ACHN (cell line): ENCODE measurements around the gene CALML5.

Experiments used
- DNase-seq: peaks from one replicate; pipeline ENCODE4 v3.0.0-alpha.2; 2015
- in situ Hi-C: cut with HindIII; loops from 2 replicates; pipeline ENCODE4 v1.10.0; 2017; ENCODE audit warnings: low sequenced_read_pairs, low pct_ligation_motif_present, low pct_unique_long_range_greater_than_20kb

The CALML5 gene

DNA sequence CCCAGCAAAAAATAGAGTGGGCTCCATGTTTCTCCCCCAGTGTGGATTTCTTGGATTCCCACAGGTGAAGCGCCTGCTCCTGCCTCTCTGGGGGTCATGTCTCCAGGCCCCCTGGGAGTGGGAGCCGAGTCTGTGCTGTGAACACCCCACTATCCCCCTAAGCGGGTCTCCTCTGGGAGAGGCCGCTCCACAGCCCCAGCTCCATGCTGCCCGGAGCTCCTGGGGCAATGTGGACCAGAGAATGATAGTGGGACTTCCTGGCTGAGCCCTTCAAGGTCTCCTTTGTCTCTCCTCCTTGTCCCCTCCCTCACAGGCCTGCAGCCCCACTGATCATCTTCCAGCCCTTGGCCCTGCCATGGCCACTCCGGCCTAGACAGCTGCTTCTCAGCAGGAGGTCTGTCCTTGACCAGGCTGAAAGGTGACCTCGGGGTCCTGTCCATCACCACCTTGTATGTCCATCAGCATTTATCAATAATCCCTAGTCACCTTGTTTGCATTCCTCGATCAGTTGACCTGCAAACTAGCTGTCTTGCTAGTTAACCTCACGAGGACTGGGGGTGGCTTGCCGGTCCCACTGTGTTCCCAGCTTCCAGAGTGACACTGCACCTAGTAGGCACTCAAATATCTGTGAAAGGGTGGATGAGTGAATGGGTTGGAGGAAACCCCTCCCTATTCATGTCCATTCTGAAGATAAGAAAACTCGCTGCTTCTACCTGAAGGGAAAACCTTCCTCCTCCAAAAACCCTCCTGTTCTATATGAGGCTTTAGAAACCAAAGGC lies 24.6 kb upstream of the CALML5 start:
- in situ Hi-C loops, result no loop called here
- DNase-seq, result no peak

DNA sequence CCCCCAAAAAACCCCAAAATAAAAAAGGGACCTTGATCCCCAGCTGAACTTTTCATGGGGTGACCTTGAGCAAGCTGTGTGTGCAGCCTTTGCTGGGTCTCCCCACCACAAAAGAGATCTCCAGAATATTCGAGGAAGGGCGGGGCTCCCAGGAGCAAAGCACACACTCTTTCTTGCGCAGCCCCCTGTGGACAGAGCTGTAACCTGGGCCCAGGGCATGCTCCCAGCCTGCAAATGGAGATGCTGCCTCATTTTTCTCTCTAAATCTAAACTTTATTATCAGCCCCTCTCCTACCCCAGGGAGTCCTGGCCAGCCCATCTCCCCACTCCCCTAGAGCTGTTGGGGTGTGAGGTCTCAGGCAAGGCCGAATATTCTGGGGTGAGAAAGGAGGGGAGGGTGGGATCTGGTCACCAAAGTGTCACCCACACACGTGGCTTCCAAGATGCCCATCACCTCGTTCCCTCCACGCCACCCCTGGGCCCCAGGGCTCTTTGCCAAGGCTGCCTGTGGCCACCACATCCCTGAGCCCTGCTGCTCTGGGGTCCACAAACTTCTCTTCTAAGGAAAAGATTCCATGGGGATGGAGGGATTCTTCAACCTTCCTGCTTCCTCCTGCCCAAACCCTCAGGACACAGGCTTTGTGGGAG lies 23.7 kb upstream of the CALML5 start:
- DNase-seq, result no peak
- in situ Hi-C loops, result no loop called here

DNA sequence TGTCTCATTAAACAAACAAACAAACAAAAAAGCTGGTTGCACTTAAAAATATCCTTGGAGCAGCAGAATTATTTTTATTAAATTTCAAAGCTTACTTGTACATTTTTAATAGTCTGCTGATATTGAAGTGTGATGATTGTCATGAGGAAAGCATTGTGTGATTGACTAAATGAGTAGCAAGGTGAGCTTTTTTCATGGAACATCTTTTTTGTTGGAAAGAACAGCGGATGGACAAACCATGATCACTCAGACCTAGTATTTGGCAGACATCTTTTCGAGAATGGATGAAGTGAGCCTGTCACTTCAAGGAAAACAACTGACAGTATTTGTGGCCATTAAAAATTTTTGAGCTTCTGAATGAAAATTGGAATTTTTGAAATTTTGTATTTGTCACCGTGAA lies 19.7 kb upstream of the CALML5 start:
- no peak for DNase-seq
- in situ Hi-C loops, result no loop called here

DNA sequence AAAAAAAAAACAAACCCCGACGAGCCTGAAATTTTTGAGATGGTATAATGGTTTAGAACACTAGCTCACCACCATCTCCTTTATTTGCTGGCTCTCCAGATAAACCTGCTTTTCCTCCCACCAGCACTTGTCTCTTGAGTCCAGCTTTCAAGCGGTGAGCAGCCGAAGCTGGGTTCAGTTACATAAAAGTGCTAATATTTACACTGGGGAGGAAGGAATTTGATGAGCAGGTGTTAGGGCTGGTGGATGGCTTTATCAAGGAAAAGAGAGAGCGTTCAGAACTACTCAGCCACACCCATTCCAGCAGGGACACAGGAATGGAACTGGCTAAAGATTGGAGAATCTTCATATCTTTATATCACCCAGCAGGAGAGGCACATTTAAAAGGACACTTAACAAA lies 18.8 kb upstream of the CALML5 start:
- in situ Hi-C loops, result no loop called here
- DNase-seq, result no peak

DNA sequence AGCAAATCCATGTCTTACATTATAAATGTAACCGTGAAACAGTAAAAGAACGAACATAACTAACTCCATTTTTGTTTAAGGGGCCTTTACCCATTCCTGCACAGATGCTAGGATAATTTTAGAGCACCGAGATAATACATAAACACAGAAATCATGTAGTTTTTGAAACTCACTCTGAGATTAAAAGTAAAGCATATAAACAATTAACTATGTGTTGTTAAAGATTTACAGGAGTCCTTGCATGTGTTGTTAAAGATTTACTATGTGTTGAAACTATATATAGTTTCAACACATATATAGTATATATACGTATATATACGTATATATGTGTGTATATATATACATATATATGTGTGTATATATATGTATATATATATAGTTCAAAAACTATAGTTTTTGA lies 18.2 kb upstream of the CALML5 start:
- in situ Hi-C loops, result no loop called here
- DNase-seq, result no peak

DNA sequence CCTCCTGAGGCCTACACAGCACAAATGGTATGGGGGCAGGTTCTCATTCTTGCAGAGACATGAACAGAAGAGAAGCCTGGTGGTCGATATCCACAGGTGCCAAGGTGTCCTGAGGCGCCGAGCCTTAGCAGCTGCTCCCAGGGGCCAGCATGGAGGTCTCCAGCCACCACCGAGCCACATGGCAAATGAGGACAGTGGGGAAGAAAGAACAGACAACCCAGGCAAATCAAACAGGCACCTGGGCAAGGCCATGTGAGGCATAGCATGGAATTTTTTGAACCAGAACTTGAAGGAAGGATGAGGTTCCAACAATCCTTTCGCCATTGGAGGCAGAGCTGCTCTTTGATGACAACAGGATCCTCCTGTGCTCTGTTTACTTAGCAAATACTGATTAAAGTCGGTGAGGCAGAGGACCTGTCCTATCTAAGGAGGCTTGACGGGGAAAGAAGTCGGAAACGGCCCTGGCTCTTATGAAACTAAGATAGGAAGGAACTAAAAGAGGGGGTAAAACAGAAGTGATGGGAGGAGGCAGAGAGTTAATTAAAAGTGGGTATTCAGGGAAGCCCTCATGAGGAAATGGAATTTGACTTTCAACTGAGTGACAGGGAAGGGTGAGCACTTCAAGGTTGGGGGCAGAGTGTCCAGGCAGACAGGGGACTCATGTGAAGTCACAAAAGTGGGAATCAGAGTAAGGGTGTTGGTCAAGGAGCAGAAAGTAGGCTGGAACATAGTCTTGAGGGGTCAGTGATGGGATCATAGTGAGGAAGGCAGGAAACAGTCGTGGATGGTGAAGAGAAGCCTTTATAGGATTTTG lies 16.8 kb upstream of the CALML5 start:
- no peak for DNase-seq
- in situ Hi-C loops, result no loop called here

DNA sequence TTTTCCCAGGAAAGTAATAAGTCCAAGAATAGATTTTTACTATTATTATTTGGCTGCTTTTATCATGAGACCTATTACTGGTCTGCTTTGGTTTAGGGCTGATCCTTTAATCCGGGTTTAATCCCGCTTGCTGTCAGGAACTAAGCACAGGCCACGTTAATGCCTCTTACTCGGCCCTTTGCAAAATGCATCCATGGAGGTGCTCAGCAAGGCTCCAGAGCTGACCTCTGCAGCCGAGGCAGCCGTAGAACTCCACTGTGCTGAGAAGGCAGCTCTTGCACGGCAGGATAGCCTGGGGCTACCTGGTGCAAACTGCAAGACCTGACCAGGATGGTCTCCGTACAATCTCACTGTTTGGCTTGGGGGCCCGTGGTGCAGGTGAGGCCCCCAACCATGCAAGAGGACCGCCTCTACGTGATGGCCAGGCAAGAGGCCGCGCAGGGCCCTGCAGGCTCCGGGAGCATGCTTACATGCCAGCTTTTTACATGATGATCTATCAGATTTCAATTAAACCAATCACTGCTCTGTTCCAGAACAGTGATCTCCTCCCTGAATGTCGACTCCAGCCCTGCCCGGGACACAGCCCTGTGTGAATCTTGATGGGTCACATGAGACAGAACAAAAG lies 15.0 kb upstream of the CALML5 start:
- DNase-seq, result no peak
- in situ Hi-C loops, result no loop called here

DNA sequence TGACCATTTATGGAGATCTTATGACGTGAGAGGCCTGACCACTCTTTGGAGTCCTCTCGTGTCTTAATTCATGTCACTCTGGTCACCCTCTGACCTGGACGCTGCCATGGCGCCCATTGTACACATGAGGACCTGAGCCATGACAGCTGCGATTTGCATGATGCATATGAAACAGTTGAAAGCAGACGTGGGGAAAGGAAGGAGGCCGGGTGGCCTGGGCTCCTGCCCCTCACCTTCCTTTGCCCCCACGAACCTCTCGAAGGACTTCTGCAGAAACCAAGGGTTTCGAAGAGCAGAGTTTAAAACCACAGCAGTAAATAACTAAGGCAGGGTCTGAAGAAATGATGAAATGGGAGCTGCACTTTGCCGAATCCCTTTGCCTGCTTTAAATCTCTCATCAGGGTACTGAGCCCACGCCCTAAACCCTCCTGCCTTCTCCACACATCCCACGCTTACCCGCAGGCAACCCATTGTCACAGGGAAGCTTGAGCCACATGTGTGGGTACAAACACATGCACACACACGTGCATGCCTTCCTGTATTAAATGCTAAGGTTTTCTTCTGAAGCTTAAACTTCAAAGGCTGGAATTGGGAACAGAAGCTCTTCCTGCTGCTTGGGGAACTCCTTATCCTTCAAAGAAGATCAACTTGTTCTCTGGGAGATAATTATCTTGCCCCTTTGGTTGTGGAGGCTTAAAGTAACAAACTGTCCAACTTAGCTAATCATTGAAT lies 13.7 kb upstream of the CALML5 start:
- in situ Hi-C loops, result no loop called here
- no peak for DNase-seq

DNA sequence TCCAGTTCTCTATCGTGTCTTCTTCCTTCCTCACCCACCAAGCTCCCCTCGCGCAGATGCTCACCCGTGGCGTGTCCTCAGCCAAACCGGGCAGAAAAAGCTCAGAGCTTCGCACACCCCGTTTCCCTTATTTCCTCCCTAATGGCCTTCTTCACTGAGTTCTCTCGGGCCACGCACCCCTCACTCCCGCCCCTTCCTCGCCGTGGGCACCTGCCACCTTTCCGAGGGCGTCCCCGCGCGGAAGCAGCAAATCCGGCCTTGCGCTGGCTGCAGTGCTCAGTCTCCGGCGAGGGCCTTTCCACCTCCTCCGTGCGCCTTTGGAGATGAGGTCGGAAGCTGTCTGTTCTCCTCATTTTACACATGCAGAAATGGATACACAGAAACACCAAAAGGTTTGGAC lies 13.0 kb upstream of the CALML5 start:
- in situ Hi-C loops, result no loop called here
- DNase-seq, result no peak

DNA sequence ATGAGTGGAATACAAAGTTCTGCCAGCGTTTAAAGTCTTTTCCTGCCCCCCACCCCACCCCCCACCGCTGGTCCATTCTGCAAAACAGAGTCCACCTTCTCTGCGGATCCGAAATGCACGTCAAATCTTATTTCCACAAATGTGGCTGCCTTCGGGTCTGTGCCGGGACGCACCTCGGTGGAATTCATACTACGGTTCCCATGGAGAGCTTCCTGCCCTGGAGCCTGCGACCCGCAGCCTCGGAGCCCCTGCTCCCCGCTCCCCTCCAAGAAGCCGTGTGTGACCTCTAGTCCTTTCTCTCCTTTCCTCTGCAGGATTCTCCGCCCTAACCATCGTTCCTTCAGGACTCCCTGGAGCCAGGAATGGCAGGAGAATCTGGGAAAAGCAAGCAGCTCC lies 12.5 kb upstream of the CALML5 start:
- in situ Hi-C loops, result no loop called here

DNA sequence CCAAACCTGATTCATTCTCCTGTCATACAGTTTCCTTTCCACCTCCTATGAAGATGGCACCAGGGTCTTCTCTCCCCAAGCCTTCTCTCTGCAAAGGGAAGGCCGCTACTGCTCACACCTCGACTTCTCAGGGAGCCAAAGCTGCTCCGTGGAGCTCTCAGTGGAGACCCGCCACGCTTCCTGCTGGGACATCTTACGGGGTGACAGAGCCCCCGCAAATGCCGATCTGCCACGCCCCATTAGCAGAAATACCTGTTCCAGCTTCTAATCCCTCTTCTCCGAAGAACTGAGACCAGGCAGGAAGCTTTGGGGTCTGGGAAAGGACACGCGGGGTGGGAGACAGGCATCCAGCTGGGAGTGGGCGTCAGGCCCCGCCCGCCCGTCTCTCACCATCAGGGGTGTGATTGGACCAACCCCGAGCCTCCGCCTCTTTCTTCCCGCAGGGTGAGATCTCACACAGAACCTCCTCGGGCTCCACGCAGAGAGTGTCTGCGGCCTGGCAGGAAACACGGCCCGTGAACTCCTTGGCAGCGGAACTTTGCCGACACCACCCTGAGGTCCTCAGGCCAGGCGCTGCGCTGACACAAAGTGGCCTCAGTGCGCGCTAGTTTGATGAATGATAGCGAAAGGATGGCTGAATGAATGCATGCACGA lies 12.0 kb upstream of the CALML5 start:
- DNase-seq, result no peak
- in situ Hi-C loops, result no loop called here

More for the DNA sequence above, 12.5 kb upstream of the CALML5 start:
- no peak for DNase-seq

DNA sequence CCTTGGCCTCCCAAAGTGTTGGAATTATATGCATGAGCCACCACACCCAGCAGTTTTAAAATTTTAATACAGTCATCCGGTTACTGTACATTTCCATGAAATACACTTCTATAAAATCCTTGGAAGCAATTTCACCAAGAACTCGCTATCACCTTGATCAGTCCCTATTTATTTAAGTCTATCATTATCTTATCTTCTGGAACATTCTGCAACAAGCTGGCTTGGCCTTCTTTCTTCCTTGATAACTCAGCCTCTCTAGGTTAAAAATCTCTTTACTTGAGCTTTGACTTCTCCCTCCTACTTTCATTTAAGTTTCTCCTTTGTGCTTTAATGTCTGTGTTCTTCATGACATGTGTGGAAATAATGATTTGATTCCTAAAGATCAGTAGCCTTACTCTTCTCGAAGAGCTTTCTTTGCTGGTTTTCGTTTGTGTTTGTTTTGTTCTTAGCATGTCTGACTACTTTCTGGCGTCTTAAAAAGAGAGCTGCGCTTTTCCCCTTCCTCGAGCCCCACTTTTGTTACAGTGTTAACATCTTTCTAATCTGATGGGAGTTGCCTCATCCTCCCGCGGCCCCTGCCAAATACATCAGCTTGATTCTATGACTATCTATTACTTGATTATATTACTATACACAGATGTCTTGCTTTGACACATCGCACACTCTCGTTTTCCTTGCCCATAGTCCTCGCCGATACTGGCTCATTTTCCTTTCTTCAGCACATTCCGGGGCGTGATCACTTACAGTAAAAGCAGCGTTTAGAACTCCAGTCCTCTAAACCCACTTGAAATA lies 11.1 kb upstream of the CALML5 start:
- in situ Hi-C loops, result no loop called here
- no peak for DNase-seq

DNA sequence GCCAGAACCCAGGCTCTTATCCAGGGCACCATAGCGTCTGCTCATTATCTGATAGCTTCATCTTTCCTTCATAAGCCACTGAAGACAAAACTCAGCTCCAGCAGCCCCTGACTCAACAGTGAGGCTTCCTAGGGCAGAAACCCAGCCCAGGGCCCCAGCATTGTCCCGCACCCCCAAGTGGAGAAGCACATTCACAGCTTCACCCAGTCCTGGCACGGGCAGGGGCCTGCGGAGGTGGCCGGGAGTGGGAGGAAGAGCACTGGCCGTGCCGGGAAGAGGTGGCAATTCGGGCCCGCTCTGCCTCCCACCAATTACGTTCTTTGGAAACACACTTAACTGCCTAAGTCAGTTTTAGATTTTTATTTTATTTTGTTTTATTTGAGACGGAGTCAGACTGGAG lies 10.3 kb upstream of the CALML5 start:
- in situ Hi-C loops, result no loop called here
- DNase-seq, result no peak

DNA sequence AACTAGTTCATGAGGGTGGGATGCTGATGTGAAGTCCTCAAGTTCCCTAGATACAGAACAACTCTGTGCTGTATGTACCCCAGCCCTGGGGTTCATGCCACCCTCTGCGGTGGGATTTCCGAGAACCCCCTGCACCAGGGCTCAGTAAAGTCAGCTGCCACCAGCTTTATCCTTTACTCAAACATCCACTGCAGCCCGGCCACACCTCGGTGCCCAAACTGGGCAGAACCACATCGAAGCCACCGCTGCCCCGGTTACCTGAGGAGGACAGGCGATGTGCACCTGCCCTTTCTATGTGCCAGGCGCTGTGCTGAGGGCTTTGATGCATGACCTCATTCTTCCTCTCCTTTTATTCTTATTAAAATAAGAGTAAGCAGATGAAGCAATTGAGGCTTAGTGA lies 9.9 kb upstream of the CALML5 start:
- in situ Hi-C loops, result no loop called here
- DNase-seq, result no peak

DNA sequence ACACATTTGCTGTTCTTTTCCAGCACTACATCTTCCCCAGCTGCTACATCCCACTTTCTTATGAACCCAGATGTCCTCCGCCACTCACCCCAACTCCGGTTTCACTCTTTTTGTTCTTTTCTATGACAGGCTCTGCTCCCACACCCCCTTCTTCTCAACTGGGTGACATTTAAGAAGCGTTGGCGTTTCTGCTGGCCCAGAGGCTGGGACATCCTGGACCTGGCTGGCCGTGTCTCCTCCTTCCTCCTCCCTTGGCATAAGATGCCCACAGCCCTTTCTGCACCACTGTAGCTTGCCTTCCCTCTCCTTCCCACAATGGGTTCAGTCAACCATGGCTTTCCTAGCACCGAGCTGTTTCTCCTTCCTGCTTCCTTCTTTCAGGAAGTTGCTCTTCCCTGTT lies 9.4 kb upstream of the CALML5 start:
- DNase-seq, result no peak
- in situ Hi-C loops, result no loop called here

DNA sequence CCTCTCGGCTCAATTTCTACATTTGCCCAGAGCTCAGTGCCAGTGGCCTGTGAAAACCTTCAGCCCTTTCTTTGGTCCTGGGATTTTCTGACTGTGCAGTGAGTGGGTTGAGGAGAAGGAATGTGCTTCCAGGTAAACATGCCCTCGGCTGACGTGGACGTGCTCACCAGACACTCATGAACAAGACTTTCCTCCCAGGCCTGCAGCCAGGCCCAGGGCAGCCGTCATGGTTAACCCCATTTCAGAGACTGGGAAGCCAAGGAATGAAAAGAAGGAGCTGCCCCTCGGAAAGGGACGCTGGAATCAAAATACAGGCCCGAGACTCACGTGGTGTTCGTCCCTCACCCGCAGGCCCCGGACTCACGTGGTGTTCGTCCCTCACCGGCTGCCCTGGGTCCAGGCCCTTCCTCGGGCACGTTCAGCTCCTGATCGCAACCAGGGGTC lies 8.8 kb upstream of the CALML5 start:
- in situ Hi-C loops, result no loop called here
- no peak for DNase-seq

DNA sequence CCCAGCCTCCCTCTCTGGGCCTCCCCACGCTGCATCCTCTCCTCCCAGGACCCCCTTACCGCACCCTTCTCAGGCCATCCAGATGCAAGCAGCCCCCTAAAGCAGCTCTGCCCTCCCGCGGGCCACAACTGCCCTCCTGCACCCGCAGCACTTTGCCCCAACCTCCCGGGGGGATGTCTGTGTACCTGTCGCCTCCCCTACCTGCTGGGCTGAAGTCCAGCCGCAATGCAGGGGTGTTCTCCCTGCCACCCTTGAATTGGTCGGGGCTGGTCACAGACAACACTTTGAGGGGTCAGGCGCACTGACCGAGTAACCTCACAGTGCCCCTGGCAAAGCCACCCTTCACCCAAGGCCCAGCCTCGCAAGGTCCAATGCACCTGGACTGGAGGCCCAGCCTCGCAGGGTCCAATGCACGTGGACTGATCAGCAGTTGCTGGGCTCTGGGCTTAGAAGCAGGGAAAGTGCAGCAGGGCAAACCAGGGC lies 8.3 kb upstream of the CALML5 start:
- no peak for DNase-seq
- in situ Hi-C loops, result no loop called here
